Right cardiac atrium (tissue), 5 donors: ENCODE results near the gene LHPP. TPM values are rescaled to one million over a fixed set of nuclear protein-coding genes. Genes with fewer than 3 reads are reported as not detected.
A peak's percentile ranks its signal among the peaks of the same experiment; 100 is the strongest.
"Not testable (repeated sequence)": the region's sequence is repeated elsewhere in the genome, so short reads cannot be mapped to it uniquely, and the experiment has no call there.

ENCODE experiments used
- ATAC-seq, 2 donors: fragments of 200-7000 bp; cut with Tn5 transposase; one replicate each; pipeline versions ENCODE4 v1.8.0 to v1.9.1; 2020; ENCODE audit warnings: moderate library complexity in 2 of 2, mild to moderate bottlenecking in 1 of 2
- DNase-seq, 3 donors: peaks; one replicate each; pipeline ENCODE4 v3.0.0-alpha.2; 2020
- H3K27ac ChIP-seq: one replicate; pipeline ENCODE4 v1.5.1; 2013; ENCODE audit warnings: mild to moderate bottlenecking, low read length, control low read depth, moderate library complexity
- H3K27me3 ChIP-seq: one replicate; pipeline ENCODE4 v1.6.1; 2013; ENCODE audit not compliant: control insufficient read depth, insufficient read depth
- H3K4me1 ChIP-seq: one replicate; pipeline ENCODE4 v1.6.1; 2013; ENCODE audit warnings: low read length; ENCODE audit not compliant: control insufficient read depth, insufficient read depth
- H3K4me3 ChIP-seq: one replicate; pipeline ENCODE4 v1.5.1; 2013; ENCODE audit warnings: low read length, control low read depth
- H3K9me3 ChIP-seq: one replicate; pipeline ENCODE4 v1.6.1; 2013; ENCODE audit warnings: low read length; ENCODE audit not compliant: control insufficient read depth
- WGBS: extraction: QIAGEN DNeasy Blood & Tissue Kit; methylation state at CpG from one replicate; pipeline ENCODE4 v1.1.7; 2013; 5-methylcytosine and 5-hydroxymethylcytosine counted together
- intact Hi-C, 4 donors: fragments of 100-400 bp; cut with DNase I; formaldehyde crosslinking; loops; one replicate each; pipeline versions ENCODE4 v1.11.0 to v1.14.0; 2022 to 2023
- polyA plus RNA-seq: library from polyadenylated mRNA; stranded (reverse); fragments of 200-250 nt; gene quantifications from one replicate; pipeline ENCODE4 v1.2.3, GENCODE V29; 2013
- total RNA-seq, 4 donors: library from RNA; stranded (reverse); fragmentation: NEBNext Ultra II Directional; extraction: Animal tissue kit (Norgen Biotek cat#: 25700); gene quantifications; one replicate each; pipeline ENCODE4 v1.2.1, GENCODE V29; 2021
- donor health status: healthy with polysubstance abuse.
- donor health status: DM: no; HTN: yes; CAD: no.
- donor health status: DM: no; HTN: no; CAD: no.
- donor health status: DM: no; HTN: yes; CAD: no; lungs with severe emphysema.
- donor health status: DM: yes; HTN: yes; CAD: no.

Gene LHPP
- total and polyA plus RNA-seq, 5 donors: 17.8 to 24.9 (median 18.6) TPM

- no peaks in the 10 kb centered on the region for H3K27me3 ChIP-seq
- no peaks in the 10 kb centered on the region for H3K4me1 ChIP-seq
- WGBS: 53% methylated on average over 13 of the region's 13 CpGs
- H3K27ac ChIP-seq: no peak overlapping the region
- H3K9me3 ChIP-seq: no peaks in the 10 kb centered on the region
- ATAC-seq: peak; percentile 53 to 63
- intact Hi-C loops: no loop called here
- peak in 1 of 3 donors; percentile 60 for DNase-seq
- H3K4me3 ChIP-seq: no peak overlapping the region
Observed at GRCh38 chr10:124547647-124548168, 86.1 kb downstream of the LHPP start.

DNA sequence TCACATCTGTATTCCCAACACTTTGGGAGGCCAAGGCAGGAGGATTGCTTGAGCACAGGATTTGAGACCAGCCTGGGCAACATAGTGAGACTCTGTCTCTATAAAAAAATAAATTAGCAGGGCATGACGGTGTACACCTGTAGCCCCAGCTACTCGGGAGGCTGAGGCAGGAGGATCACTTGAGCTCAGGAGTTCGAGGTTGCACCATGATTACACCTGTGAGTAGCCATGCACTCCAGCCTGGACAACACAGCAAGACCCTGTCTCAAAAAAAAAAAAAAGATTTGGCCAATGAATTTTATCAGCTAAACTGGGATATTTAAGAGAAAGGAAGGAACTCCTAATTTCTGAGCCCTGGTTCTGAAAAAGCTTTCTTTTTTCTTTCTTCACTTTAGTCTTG lies 87.5 kb downstream of the LHPP start:
- ATAC-seq, H3K27me3 ChIP-seq, H3K27ac ChIP-seq, H3K4me1 ChIP-seq, intact Hi-C loops, H3K9me3 ChIP-seq, DNase-seq, H3K4me3 ChIP-seq: not testable (repeated sequence)
- WGBS: 96% methylated on average over 3 of the region's 3 CpGs

DNA sequence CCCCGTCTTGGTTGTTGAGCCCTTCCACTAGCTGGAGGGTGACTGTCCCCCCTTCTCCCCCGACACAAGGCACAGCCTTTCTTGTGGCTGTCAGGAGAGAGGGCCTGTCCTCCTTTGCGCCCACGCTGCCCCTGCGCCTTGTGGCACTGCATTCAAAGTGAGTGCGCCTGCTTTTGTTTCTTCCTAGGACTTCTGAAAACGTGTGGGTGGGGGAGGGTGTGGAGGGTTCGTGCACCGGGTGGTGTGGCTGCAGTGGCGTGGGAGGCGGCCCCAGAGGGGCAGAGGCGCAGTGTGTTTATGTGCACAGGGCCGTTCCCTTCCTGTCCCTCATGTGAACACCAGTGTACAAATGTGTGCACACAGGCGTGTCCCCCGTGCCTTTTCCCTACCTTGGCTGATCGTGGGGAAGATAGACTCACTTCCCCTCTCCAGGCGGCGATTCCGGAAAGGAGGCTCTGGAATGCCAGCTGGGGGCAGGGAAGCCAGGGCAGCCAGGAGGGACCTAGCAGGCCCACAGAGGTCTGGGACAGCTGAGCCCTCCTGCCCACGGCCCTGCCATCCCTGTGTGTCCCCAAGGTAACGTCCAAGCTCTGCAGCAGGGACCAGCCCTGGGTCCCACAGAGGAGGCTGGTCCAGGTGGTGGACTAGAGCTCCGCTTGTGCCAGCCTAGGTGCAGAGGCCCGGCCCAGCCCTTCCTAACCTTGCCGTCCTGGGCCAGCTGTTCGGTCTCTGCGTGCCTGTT lies 88.8 kb downstream of the LHPP start:
- H3K9me3 ChIP-seq: no peaks in the 10 kb centered on the region
- H3K4me3 ChIP-seq: no peak overlapping the region
- no peak for ATAC-seq
- H3K27me3 ChIP-seq: no peaks in the 10 kb centered on the region
- WGBS: 90% methylated on average over 26 of the region's 26 CpGs
- intact Hi-C loops: no loop called here
- no peaks in the 10 kb centered on the region for H3K4me1 ChIP-seq
- no peak overlapping the region for H3K27ac ChIP-seq
- no peak for DNase-seq

- ATAC-seq: no peak
- no peak for DNase-seq
- H3K27me3 ChIP-seq: no peaks in the 10 kb centered on the region
- no peaks in the 10 kb centered on the region for H3K9me3 ChIP-seq
- intact Hi-C loops: no loop called here
- WGBS: 95% methylated on average over 9 of the region's 9 CpGs
- H3K27ac ChIP-seq: no peak overlapping the region
- no peak overlapping the region for H3K4me3 ChIP-seq
- no peaks in the 10 kb centered on the region for H3K4me1 ChIP-seq
Observed at GRCh38 chr10:124551097-124551496, 89.5 kb downstream of the LHPP start.

DNA sequence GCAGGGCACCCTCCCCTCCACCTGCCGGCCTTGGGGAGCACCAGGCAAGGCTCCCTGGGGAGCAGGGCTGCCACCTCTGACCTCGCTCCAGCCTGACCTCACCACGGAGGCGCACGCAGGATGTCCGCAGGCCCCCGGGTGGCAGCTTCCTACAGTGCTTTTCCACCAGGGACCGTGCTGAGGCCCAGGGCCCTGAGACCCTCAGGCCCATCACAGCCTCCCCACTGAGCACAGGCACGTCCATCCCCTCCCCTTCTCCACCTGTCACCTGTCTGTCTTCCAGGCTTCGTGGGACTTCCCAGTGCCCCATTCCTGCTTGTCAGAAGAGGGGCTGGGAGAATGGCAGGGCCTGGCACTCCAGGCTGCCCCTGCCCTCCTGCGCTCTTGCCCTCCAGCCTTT lies 90.1 kb downstream of the LHPP start:
- Histone ChIP-seq H3K9me3 (no peaks in the 10 kb centered on the region), H3K27ac (no peak overlapping the region), H3K27me3 (no peaks in the 10 kb centered on the region), H3K4me1 (no peaks in the 10 kb centered on the region), H3K4me3 (no peak overlapping the region)
- WGBS: 93% methylated on average over 11 of the region's 11 CpGs
- intact Hi-C loops: no loop called here
- DNase-seq: no peak
- ATAC-seq: no peak

GRCh38 chr10:124552691-124553276 lies 91.2 kb downstream of the LHPP start:
- WGBS: 94% methylated on average over 14 of the region's 14 CpGs
- Histone ChIP-seq H3K27me3 (no peaks in the 10 kb centered on the region), H3K9me3 (no peaks in the 10 kb centered on the region), H3K4me3 (no peak overlapping the region), H3K4me1 (no peaks in the 10 kb centered on the region), H3K27ac (no peak overlapping the region)
- intact Hi-C loops: no loop called here
- no peak for ATAC-seq
- no peak for DNase-seq

DNA sequence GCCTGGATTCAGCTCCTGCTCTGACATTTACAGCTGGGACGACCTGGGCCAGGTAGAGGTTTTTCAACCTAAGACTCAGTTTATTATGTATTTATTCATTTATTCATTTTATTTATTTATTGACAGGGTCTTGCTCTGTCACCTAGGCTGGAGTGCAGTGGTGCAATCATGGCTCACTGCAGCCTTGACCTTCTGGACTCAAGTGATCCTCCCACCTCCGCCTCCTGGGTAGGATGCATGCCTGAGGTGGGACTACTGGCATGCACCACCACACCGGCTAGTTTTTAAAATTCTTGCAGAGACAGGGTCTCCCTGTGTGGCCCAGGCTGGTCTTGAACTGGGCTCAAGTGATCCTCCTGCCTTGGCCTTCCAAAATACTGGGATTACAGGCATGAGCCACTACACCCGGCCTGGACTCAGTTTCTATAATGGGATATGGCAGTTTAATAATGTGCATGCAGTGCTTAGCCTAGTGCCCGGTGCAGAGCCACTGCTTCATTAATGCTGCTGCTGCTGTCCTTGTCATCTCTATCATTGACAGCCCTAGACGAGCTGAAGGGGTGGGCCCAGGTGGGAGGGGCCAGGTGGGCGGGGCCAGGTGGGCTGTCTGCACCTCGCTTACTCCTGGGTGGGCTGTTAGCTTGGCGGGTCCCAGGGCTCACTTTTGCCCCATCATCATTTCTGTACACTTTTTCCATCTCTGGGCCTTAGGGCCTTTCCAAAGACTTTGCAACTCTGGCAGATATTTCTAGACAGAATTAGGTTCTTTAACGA lies 92.6 kb downstream of the LHPP start:
- ATAC-seq (no peak), DNase-seq (no peak)
- WGBS: 90% methylated on average over 10 of the region's 10 CpGs
- H3K4me3 ChIP-seq: no peak overlapping the region
- intact Hi-C loops: no loop called here
- no peak overlapping the region for H3K27ac ChIP-seq
- H3K9me3 ChIP-seq: no peaks in the 10 kb centered on the region
- peaks cover 6% of the 10 kb centered on the region for H3K4me1 ChIP-seq
- H3K27me3 ChIP-seq: no peaks in the 10 kb centered on the region

DNA sequence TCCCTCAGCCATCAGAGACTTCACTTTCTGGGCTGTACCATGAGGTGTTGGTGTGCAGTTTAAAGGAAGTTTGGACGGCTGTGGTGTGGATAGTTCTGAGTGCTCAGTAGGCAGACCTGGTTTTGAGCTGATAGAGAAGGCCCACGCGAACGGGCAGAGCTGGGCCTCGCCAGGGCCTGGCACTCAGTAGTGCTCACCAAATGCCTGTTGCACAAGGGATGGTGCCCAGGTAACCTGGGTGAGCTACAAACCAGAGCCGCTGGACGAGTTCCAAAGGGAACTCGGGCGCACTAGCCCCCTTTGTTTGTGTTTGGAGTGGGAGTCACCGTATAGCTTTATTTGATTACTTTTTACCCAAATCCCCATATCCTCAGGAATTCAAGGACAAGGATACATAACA lies 95.5 kb downstream of the LHPP start:
- peaks cover 22% of the 10 kb centered on the region for H3K4me1 ChIP-seq
- no peaks in the 10 kb centered on the region for H3K27me3 ChIP-seq
- WGBS: 83% methylated on average over 10 of the region's 10 CpGs
- H3K4me3 ChIP-seq: no peak overlapping the region
- ATAC-seq (no peak), DNase-seq (peak in 1 of 3 donors; percentile 17)
- no peaks in the 10 kb centered on the region for H3K9me3 ChIP-seq
- intact Hi-C loops: no loop called here
- no peak overlapping the region for H3K27ac ChIP-seq

DNA sequence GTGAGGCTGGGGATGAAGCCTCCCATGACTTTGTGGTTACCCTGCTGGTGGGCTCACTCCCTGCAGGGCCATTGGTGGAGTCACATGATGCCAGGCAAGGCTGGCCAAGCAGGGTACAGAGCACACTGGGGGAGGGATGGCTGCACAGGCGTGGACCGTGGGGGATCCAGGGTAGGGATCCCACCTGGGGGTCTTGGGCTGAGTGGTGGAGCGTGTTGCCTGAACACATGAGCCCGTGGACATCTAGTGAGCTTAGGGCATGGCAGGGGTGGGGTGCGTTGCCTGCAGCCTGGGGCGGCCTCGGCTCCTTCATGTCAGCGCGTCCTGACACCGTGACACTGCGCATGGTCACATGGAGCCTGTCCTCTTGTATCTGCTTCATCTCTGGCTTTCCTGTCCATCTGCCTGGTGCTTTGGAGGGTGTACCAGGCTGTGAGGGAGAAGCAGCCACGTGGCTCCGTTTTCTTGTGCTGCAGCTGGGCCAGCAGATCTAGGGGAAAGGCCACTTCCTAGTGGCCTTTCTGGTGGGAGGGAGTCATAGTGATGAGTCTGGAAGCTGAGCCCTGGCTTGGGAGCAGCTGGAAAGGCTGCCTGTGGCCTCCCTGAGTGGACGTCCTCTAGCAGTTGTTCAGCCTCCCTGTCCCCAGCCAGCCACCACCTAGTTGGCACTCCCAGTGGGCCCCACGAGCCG lies 96.2 kb downstream of the LHPP start:
- 89% methylated on average over 16 of the region's 16 CpGs for WGBS
- intact Hi-C loops: no loop called here
- Histone ChIP-seq H3K9me3 (no peaks in the 10 kb centered on the region), H3K4me1 (peaks cover 22% of the 10 kb centered on the region), H3K27ac (no peak overlapping the region), H3K4me3 (no peak overlapping the region), H3K27me3 (no peaks in the 10 kb centered on the region)
- DNase-seq (peak in 1 of 3 donors; percentile 35), ATAC-seq (no peak)

DNA sequence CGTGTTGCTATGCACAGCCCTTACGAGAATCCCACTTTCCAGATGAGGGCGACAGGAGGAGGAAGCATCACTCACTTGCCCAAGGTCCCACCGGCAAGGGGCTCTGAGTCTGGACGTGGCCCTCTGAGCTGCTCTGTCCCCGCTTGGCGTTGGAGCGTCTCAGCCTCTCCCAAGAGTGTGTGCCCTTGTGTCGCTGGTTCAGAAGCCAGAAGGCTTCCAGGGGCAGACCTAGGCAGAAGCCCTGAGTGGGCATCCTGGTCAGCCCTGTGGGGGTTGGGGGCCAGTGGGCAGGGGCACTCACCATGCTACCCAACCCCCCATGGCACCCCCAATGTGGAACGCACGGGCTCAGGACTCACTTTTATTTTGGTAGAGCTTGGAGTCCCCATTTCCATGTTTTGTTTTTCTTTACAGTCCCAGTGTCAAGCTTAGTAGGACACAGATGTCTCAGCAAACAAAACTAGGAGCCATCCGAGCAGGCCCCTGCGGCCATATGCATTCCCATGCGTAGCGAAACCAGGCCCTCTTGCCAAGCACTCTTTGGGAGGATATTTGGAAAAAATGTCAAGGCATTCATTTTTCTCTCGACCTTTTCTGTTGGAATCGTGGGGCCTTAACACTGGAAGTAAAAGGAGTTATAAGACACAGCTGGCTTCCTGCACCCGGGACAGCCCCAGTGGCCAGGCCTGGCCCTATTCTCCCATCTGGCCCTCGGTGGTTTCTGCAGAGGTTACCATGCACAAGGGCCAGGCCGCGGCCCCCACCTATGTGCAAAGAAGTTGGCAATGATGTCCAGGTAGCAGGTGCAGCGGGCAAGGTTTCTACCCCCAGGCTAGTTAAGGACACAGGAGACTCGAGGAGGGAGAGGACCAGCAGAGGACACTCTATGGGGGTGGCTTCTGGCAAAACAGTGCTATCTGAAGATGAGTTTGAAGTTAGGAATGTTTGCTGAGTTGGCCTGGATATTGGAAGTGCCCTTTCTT lies 97.0 kb downstream of the LHPP start:
- no peaks in the 10 kb centered on the region for H3K27me3 ChIP-seq
- intact Hi-C loops: no loop called here
- H3K27ac ChIP-seq: no peak overlapping the region
- DNase-seq: peak in 1 of 3 donors; percentile 22
- no peak for ATAC-seq
- H3K4me1 ChIP-seq: peaks cover 22% of the 10 kb centered on the region
- no peaks in the 10 kb centered on the region for H3K9me3 ChIP-seq
- H3K4me3 ChIP-seq: no peak overlapping the region
- 92% methylated on average over 23 of the region's 23 CpGs for WGBS
